ENCODE measurements around the gene YIF1A.
"Not testable (repeated sequence)": the region's sequence is repeated elsewhere in the genome, so short reads cannot be mapped to it uniquely, and the experiment has no call there.

The YIF1A gene

GRCh38 chr11:66286699-66287098, 2.2 kb downstream of the YIF1A start:
- DNase-seq (ENCODE audit: low read depth in 2 of 2), result no peak

DNA sequence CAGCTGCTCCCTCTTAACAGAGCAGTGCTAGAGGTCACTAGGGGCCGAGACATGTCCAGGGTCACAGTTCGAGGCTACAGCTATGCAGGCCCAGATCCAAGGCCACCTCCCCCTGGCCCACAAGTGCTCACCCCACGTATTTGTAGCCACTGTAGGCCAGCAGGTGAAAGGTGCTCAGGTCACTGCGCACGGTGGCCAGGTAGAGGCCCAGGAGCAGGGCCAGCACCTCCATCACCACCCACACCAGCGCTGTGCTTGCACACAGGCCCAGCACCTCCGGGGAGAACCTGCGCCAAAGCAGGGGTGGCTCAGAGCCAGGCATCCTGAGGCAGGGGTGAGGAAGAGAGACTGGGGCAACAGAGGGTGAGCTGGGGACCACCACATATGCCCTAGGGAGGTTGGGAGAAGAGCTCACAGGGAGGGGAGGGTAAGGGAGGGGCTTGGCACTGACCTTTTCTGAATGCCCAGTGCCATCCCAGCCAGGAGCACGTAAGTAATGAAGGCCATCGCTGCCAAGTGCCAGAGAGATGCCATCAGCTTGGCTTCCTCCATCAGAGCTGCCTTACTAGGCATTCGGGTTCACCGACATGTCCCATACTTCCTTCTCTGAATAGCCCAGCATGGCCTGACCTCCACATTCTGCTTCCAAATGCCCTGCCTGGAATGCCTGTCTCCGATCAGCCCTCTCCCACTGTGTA, 3.5 kb downstream of the YIF1A start:
- no peak for DNase-seq (ENCODE audit: low read depth in 2 of 2)

DNA sequence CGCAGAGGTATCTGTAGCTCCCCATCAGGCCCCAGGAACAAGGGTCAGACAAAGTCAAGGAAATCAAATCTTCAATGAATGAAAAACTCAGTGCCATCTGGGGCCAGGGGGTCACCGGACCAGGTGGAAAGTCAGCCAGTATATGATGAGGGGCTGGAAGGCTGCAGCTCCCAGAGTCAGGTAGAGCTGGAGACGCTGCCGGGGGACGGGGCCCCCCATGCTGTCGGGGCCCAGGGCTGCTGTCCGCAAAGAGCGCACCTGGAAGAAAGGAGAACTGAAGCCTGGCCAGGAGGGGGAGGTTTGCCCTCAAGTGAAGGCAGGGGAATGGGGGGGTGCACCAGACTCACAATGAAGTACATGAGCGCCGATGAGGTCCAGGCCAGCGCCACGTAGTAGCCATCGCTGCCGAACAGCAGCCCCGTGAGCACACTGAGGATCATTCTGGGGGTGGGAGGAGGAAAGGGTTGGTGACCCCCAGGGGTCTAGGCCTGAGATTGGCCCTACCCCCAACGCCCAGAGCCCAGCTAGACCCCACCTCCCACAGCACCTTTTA, 4.3 kb downstream of the YIF1A start:
- no peak for DNase-seq (ENCODE audit: low read depth in 2 of 2)

- DNase-seq (ENCODE audit: low read depth in 2 of 2), result no peak
These were observed 5.4 kb downstream of the YIF1A start for GRCh38 chr11:66283461-66284105.

DNA sequence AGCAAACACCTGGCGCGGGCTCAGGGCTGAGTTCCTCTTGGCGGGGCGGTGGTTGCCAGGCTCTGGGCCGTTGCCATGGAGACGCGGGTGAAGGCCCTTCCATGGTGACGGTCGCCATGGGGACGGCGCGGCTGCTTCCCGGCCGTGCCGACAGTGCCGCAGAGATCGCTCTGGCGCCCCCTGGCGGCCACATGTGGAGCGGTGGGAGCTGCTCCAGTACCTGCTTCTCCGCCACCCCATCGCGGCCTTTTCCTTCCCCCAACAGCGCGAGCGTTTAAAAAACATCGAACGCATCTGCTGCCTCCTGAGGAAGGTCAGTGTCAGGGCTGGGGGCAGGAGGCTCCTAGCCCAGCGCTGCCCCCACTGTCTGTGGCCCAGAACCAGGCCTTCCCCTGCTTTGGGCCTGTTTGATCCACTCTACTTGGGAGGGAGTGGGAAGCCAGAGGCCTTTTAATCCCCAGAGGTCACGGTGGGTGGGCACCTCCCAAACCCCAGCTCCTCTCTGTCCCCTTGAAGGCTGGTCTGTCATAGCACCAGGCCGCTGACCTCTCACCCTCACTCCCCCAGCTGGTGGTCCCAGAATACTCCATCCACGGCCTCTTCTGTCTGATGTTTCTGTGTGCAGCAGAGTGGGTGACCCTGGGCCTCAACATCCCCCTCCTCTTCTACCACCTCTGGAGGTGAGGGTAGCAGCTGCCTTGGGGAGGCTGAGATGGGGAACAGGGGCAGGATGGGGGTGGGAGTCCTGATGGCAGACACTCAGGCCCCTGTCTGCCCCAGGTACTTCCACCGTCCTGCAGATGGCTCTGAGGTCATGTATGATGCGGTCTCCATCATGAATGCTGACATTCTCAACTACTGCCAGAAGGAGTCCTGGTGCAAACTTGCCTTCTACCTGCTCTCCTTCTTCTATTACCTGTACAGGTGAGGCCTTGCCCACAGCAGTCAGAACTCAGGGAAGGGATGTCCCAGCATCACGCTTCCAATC, 6.2 kb downstream of the YIF1A start:
- peak; percentile 92 to 98 for DNase-seq (ENCODE audit: low read depth in 2 of 2)

DNA sequence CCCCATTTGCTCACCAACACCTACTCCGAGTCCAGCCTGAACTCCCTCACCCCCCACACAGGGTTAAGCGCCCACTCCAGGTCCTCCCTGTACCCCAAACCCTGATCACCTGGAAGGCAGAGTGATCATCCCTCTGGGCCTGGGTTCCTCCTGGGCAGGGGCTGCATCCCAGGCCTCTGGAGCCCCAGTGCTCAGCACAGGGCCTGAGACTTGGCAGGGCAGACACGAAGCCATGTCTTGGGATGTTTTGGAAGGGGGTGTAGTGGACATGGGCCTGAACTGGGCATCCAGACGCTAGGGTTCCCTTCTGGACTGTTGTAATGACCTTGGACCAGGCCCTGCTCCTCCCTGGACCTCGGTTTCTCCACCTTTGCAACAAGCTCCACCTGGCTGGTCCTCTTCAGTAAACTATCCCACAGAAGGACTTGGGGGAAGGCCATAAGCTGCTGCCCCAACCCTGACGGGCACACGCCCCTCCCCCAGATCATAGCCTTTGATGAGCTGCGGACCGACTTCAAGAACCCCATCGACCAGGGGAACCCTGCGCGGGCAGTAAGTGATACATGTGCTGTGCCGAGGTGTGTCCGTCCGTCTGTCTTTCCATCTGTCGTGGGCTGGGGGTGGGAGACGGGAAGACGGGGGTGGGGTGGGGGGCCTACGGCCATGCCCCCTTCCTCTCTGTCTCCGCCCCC, 7.0 kb downstream of the YIF1A start:
- no peak for DNase-seq (ENCODE audit: low read depth in 2 of 2)

DNA sequence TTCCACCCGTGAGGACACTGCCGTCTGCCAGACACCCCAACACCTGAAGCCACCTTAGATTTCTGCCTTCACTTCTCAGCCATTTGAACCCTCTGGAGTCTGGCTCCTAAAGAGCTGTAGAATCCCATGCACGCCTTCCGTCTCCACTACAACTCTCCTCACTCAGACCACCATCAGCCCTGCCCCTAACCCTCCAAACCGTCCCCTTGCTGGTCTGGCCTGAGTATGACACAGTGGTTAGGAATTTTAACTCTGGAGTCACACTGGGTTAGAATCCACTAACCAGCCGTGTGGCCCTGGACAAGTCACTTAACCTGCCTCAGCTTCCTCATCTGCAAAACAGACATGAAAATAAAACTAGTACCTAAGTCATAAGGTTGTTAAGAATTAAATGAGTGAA, 7.9 kb downstream of the YIF1A start:
- no peak for DNase-seq (ENCODE audit: low read depth in 2 of 2)

DNA sequence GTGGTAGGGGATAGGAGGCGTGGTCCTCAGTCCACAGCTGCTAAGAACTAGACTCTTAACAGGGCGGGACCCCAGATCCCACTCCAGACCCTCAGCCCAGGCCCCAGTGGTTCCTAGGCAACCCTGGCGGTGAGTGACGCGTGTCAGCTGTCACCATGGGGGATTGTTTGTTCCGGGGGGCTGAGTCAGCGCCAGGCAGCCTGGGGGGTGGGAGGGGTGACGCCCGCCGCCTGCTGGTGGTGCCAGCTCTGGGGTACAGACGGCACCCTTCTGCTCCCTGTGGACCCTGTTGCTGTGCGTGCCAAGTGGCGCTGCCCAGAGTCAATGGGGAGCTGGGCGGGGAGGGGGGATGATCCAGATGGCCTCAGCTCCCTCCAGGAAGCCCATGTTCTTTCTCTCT, 8.5 kb downstream of the YIF1A start:
- no peak for DNase-seq (ENCODE audit: low read depth in 2 of 2)

- no peak for DNase-seq (ENCODE audit: low read depth in 2 of 2)
These were observed 9.7 kb downstream of the YIF1A start for GRCh38 chr11:66279092-66279734.

- no peak for DNase-seq (ENCODE audit: low read depth in 2 of 2)
These were observed 10.4 kb downstream of the YIF1A start for GRCh38 chr11:66278363-66279091.

DNA sequence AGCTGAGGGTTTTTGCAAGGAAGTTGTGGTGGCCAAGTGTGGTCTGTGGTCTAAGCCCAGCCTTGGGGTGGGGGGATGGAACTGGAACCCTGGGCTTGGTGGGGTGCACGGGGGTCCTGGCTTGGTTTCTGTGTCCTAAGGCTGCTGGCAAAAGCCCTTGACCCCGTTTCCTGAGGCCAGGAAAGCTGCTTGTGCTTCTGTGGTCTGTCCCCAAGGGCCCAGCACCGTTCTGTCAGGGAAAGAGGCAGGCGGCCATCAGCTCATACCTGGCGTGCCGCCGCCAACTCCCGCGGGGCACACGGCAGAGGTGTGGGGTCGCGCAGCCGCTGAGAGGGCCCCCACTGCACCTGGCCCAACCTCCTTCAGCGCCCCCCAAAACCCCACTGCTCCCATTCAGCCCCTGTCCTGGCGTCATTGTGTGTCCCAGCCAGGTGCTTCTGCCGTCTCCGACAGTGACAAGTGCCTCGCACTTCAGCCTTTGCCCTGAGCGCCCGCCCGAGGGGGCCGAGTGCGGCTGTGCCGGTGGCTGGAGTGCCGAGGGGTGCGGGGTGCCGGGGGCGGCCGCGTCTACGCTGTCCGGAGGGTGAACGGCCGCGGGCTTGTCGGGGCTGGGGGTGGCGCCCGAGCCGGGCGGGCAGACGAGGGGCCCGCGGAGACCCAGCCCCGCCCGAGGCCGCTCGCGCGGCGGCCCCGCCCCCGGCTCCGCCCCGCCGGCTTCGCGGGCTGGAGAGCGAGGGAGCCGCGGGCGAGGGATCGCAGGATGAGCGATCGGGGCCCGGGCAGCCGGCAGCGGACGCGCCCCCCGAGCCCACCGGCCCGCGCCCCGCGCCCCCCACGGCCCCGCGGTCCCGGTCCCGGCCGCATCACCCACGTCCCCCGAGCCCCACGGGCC, 11.2 kb downstream of the YIF1A start, which contains the start of gene CNIH2:
Gene CNIH2, plus strand, starts transcription at position 705 of the 892 bp plus-strand sequence. CDS start 282 bp downstream, outside the sequence.
- DNase-seq (ENCODE audit: low read depth in 2 of 2), result peak in 1 of 2 donors; percentile 31

DNA sequence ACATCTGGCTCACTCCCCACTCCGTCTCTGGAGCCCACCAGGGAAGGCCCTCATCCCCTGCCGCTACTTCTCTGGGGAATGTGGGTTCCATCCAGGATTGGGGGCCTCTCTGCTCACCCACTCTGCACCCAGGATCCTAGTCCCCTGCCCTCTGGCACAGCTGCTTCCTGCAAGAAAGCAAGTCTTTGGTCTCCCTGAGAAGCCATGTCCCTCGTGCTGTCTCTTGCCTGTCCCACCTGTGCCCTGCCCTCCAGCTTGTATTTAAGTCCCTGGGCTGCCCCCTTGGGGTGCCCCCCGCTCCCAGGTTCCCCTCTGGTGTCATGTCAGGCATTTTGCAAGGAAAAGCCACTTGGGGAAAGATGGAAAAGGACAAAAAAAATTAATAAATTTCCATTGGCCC, 11.9 kb downstream of the YIF1A start:
- not testable (repeated sequence) for DNase-seq (ENCODE audit: low read depth in 2 of 2)

DNA sequence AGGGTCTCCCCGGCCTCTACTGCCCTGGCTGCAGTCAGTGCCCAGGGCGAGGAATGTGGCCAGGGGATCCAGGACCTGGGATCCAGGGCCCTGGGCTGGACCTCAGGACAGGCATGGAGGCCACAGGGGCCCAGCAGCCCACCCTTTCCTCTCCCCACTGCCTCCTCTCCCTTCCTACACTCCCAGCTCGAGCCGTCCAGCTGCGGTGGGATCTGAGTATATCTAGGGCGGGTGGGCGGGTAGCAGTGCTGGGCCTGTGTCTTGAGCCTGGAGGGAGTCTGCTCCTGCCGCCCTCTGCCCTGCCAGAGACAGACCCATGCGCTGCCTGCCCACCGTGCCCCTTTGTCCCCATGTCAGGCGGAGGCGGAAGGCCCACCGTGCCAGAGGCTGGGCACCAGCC, 12.3 kb downstream of the YIF1A start:
- DNase-seq (ENCODE audit: low read depth in 2 of 2), result not testable (repeated sequence)

DNA sequence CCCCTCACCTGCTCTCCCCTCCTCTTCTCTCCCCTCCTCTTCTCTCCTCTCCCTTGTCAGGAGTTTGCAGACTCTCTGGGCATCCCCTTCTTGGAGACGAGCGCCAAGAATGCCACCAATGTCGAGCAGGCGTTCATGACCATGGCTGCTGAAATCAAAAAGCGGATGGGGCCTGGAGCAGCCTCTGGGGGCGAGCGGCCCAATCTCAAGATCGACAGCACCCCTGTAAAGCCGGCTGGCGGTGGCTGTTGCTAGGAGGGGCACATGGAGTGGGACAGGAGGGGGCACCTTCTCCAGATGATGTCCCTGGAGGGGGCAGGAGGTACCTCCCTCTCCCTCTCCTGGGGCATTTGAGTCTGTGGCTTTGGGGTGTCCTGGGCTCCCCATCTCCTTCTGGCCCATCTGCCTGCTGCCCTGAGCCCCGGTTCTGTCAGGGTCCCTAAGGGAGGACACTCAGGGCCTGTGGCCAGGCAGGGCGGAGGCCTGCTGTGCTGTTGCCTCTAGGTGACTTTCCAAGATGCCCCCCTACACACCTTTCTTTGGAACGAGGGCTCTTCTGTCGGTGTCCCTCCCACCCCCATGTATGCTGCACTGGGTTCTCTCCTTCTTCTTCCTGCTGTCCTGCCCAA, 12.8 kb downstream of the YIF1A start:
- DNase-seq (ENCODE audit: low read depth in 2 of 2), result no peak

DNA sequence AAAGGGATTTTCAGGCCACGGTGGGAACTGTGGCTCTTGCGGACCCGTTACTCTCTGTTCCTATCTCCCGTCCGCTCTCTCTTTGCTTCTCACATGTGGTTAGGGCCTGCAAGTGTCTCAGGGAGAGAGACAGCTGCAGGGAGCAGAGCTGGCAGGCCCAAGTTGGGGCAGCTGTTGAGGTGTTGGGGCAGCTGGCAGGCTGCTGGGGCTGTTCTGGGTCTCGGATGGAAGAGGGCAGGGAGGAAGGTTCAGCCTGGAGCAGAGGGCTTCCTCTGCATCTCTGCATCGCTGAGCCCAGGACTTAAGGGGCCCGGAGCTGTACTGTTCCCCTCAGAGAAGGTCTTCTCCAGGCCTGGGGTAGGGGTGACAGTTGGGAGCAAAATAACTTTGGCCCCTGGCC, 13.5 kb downstream of the YIF1A start:
- no peak for DNase-seq (ENCODE audit: low read depth in 2 of 2)

- DNase-seq (ENCODE audit: low read depth in 2 of 2), result no peak
These were observed 14.7 kb downstream of the YIF1A start for GRCh38 chr11:66274219-66274618.

- DNase-seq (ENCODE audit: low read depth in 2 of 2), result no peak
These were observed 16.3 kb downstream of the YIF1A start for GRCh38 chr11:66272596-66272995.

DNA sequence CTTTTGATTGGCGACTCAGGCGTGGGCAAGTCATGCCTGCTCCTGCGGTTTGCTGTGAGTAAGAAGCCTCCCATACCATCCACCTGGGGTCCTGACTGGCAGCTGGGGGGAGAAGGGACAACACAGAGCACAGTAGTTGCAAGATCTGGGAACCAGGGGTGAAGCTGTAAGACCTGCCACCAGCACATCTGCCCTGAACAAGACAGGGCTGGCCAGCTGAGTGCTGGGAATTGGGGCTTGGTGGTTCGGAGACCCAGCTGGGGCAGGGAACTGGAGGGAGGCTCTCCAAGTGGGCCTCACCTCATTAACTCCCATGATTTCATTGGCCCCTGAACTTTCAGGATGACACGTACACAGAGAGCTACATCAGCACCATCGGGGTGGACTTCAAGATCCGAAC, 17.1 kb downstream of the YIF1A start:
- DNase-seq (ENCODE audit: low read depth in 2 of 2), result no peak

Measured in stimulated activated CD8-positive, alpha-beta memory T cell treated with anti-CD3 and anti-CD28 coated beads, Interleukin-7, amount 100 ng/mL, for 4 hours (primary cell).